Measurements from ENCODE around the gene CTDNEP1. TPM values are rescaled to one million over a fixed set of nuclear protein-coding genes. Genes with fewer than 3 reads are reported as not detected.

The CTDNEP1 gene
- total RNA-seq, 3 donors from 2014 or later (not counting 1 experiment from before 2014, with no cell fraction given): 127 to 139 (median 131) TPM

DNA sequence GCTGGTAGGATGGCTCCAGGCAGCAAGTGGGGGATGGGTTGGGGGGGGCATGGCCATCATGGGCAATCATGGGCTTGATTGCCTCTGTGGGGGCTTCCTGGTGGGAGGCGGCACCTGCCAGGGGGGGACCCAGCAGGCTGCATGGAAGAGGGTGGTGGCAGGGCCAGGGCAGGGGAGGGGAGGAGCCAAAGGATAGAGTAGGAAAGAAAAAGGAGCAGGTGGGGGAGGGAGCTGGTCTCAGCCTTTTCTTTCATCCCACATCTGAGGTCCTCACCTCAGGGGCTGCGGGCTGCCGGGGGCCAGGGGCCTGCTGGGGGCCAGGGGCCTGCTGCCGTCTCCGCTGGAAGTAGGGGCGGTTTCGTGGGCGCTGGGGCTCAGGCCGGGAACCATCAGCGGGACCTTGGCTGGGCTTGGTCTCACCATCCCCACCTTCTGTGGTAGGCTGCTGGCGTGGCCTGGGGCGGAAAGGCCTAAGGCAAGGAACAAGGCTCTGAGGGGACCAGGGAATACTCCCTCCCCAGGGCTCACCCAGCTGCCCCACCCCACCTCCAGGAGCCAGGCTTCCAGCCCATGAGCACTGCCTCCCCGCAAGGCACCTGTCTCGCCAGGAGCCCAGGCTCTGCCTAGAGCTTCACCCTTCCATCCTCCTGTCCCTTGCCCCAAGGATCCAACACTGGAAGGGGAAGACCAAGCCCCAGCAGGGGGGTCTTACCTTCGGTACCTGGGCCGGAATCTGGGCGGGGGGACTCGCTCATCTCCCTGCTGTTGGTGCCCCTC, 37.9 kb upstream of the CTDNEP1 start:
- Mint-ChIP-seq H3K4me1 (peaks cover 0 to 5% of the 10 kb centered on the region in 2 donors), H3K4me3 (no peak overlapping the region), H3K36me3 (no peaks in the 10 kb centered on the region), H3K27me3 (ENCODE audit: low read depth in 2 of 2) (peaks cover 28 to 30% of the 10 kb centered on the region in 2 donors), H3K9me3 (no peaks in the 10 kb centered on the region), H3K27ac (no peak overlapping the region)
- TF ChIP-seq, protein P1, sequence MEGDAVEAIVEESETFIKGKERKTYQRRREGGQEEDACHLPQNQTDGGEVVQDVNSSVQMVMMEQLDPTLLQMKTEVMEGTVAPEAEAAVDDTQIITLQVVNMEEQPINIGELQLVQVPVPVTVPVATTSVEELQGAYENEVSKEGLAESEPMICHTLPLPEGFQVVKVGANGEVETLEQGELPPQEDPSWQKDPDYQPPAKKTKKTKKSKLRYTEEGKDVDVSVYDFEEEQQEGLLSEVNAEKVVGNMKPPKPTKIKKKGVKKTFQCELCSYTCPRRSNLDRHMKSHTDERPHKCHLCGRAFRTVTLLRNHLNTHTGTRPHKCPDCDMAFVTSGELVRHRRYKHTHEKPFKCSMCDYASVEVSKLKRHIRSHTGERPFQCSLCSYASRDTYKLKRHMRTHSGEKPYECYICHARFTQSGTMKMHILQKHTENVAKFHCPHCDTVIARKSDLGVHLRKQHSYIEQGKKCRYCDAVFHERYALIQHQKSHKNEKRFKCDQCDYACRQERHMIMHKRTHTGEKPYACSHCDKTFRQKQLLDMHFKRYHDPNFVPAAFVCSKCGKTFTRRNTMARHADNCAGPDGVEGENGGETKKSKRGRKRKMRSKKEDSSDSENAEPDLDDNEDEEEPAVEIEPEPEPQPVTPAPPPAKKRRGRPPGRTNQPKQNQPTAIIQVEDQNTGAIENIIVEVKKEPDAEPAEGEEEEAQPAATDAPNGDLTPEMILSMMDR (IDR thresholded peaks at IDR 0.05): no peak
- intact Hi-C loops (cut with micrococcal nuclease): loop anchor here (5.0 to 10.0 kb wide), 2 partner anchors 242 to 395 kb away; partner anchors contain the start of genes TP53 and WRAP53
- Histone ChIP-seq H3K27me3 (ENCODE audit: control insufficient read depth, insufficient read depth, low read length) (peaks cover 16% of the 10 kb centered on the region), H3K4me1 (ENCODE audit: control insufficient read depth, insufficient read depth, low read length) (peaks cover 6% of the 10 kb centered on the region), H3K27ac (ENCODE audit: low read length) (no peak overlapping the region), H3K36me3 (ENCODE audit: control insufficient read depth, insufficient read depth, low read length) (no peaks in the 10 kb centered on the region), H3K4me3 (ENCODE audit: low read length) (no peak overlapping the region), H3K9me3 (ENCODE audit: control insufficient read depth, insufficient read depth, low read length) (no peaks in the 10 kb centered on the region)
- DNase-seq: no peak
- ATAC-seq: no peak
- 92% methylated on average over 18 of the region's 18 CpGs for WGBS (ENCODE audit: insufficient coverage)

DNA sequence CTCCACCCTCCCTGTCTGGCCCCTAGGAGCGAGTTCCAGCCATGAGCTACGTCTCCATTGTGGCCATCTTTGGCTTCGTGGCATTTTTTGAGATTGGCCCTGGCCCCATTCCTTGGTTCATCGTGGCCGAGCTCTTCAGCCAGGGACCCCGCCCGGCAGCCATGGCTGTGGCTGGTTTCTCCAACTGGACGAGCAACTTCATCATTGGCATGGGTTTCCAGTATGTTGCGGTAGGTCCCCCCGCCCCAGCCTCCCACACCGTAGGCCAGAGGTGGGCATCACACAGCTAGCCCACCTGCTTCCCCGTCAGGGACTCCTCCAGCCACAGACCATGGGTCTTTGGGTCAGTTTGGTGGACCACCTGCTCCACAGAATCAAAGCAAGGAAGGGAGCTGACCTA, 34.1 kb upstream of the CTDNEP1 start:
- Histone ChIP-seq H3K36me3 (ENCODE audit: control insufficient read depth, insufficient read depth, low read length) (no peaks in the 10 kb centered on the region), H3K4me3 (ENCODE audit: low read length) (no peak overlapping the region), H3K9me3 (ENCODE audit: control insufficient read depth, insufficient read depth, low read length) (no peaks in the 10 kb centered on the region), H3K27me3 (ENCODE audit: control insufficient read depth, insufficient read depth, low read length) (peaks cover 33% of the 10 kb centered on the region), H3K27ac (ENCODE audit: low read length) (no peak overlapping the region), H3K4me1 (ENCODE audit: control insufficient read depth, insufficient read depth, low read length) (peaks cover 25% of the 10 kb centered on the region)
- peaks cover 41 to 44% of the 10 kb centered on the region in 2 donors for H3K27me3 Mint-ChIP-seq (ENCODE audit: low read depth in 2 of 2)
- ATAC-seq (no peak), DNase-seq (no peak)
- intact Hi-C loops (cut with micrococcal nuclease): loop anchor here (10.0 kb wide), 1 partner anchor 399 kb away; the partner anchor contains the start of genes TP53 and WRAP53
- TF ChIP-seq, protein P1 (IDR thresholded peaks at IDR 0.05): no peak
- H3K27ac Mint-ChIP-seq: no peak overlapping the region
- peaks cover 18 to 22% of the 10 kb centered on the region in 2 donors for H3K4me1 Mint-ChIP-seq
- no peaks in the 10 kb centered on the region for H3K36me3 Mint-ChIP-seq
- H3K9me3 Mint-ChIP-seq: no peaks in the 10 kb centered on the region
- WGBS (ENCODE audit: insufficient coverage): 91% methylated on average over 12 of the region's 12 CpGs
- no peak overlapping the region for H3K4me3 Mint-ChIP-seq

DNA sequence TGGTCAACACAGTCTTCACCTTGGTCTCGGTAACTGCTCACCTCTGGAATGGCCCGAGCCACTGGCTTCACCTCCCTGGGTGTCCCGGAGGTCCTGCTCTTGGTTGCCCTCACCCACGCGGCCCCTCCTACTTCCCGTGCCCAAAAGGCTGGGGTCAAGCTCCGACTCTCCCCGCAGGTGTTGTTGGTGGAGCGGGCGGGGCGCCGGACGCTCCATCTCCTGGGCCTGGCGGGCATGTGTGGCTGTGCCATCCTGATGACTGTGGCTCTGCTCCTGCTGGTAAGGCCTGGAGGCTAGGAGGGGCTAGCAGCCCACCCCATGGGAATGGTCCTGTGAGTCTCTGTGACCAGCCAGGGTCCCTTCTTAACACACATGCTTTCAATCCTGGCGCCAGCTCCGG, 33.4 kb upstream of the CTDNEP1 start:
- H3K27ac Mint-ChIP-seq: no peak overlapping the region
- H3K4me1 Mint-ChIP-seq: peaks cover 22 to 30% of the 10 kb centered on the region in 2 donors
- TF ChIP-seq, protein P1 (IDR thresholded peaks at IDR 0.05): no peak
- intact Hi-C loops (cut with micrococcal nuclease): loop anchor here (10.0 kb wide), 1 partner anchor 400 kb away; the partner anchor contains the start of genes TP53 and WRAP53
- DNase-seq (no peak), ATAC-seq (no peak)
- H3K27ac ChIP-seq (ENCODE audit: low read length): no peak overlapping the region
- H3K36me3 Mint-ChIP-seq: no peaks in the 10 kb centered on the region
- peaks cover 31% of the 10 kb centered on the region for H3K4me1 ChIP-seq (ENCODE audit: control insufficient read depth, insufficient read depth, low read length)
- H3K27me3 ChIP-seq (ENCODE audit: control insufficient read depth, insufficient read depth, low read length): peaks cover 33% of the 10 kb centered on the region
- no peak overlapping the region for H3K4me3 ChIP-seq (ENCODE audit: low read length)
- peaks cover 41 to 42% of the 10 kb centered on the region in 2 donors for H3K27me3 Mint-ChIP-seq (ENCODE audit: low read depth in 2 of 2)
- whole genome bisulfite sequencing (ENCODE audit: insufficient coverage): 98% methylated on average over 16 of the region's 16 CpGs
- H3K36me3 ChIP-seq (ENCODE audit: control insufficient read depth, insufficient read depth, low read length): no peaks in the 10 kb centered on the region
- no peaks in the 10 kb centered on the region for H3K9me3 ChIP-seq (ENCODE audit: control insufficient read depth, insufficient read depth, low read length)
- no peaks in the 10 kb centered on the region for H3K9me3 Mint-ChIP-seq
- H3K4me3 Mint-ChIP-seq: no peak overlapping the region

Measured in natural killer cell (primary cell).